GM19099 (cell line): ENCODE measurements around the gene DDX56.

Experiments
- POLR2A ChIP-seq: IDR thresholded peaks from 3 replicates; pipeline ENCODE4 v1.6.1; 2011; ENCODE audit warnings: low read depth; ENCODE audit not compliant: insufficient read length; ENCODE audit errors: extremely low read depth

Gene DDX56

GRCh38 chr7:44535348-44536064 lies 38.2 kb downstream of the DDX56 start:
- no peak for TF ChIP-seq POLR2A

DNA sequence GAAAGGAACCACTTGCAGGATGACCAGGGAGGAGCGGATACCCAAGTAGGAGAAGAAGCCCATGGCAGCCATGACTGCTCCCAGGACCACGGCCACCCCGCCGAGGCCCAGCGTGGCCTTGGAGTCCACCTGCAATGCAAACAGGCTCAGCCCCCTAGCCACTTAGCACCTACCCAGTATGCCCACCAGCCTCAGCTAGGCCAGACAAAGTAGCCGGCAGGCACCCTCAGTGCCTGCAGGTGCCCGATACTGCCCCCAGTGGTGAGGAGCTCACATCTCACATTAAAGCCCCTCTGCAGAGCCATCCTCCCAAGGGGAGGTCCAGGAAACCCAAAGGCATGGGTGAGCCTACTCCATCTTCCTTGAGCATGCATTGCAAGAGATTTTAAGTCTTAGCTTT lies 39.2 kb downstream of the DDX56 start:
- TF ChIP-seq POLR2A, result no peak

DNA sequence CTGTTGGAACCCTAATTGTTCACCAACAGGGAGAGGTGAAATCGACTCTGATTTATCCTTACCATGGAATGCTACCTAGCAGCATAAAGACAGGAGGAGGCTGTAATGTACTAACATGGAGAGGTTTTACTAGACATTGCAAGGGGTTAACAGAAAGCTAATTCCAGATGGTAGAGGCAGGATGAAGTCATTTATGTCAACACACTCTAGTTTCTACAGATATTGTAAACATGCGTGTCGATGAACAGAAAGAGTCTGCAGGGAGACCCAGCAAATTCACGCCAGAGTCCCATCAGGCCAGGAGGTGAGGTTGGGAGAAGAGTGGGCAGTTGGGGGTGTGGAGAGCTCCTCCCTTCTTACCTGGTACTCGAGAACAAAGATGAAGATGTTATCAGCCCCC lies 39.6 kb downstream of the DDX56 start:
- TF ChIP-seq POLR2A, result no peak

DNA sequence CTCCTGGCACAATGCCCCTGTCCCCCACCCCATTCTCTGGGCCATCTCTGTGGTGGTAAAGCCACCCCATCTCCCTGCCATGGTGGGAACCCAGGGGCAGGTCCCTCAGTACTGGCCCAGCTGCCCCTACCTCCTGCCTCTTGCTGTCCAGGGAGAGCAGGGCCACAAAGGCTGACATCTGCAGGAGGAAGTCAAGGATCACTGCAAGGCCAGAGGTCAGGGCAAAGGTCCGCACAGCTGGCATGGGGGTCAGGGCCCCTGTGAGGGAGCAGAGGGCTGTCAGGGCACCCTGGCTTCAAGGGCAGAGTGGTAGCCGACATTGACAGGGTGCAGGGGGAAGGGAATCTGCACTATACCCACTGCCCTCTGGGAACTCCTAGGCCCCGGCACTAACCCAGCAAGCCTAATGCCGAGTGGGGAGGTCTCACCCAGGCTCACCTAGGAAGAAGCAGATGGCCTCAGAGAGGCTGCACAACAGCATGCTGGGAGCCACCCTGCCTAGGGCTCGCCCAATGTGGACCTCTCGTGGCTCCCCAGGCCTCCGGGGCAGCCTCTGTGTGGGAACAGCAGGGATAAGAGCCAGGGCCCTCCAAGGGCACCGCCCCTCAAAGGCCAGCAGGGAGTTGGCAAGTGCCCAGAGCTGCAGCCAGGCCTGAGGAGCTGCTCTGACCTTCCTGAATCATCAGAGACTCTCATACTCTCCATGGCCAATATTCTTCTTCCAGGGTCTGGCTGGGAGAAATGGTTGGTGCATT lies 40.2 kb downstream of the DDX56 start:
- no peak for TF ChIP-seq POLR2A

DNA sequence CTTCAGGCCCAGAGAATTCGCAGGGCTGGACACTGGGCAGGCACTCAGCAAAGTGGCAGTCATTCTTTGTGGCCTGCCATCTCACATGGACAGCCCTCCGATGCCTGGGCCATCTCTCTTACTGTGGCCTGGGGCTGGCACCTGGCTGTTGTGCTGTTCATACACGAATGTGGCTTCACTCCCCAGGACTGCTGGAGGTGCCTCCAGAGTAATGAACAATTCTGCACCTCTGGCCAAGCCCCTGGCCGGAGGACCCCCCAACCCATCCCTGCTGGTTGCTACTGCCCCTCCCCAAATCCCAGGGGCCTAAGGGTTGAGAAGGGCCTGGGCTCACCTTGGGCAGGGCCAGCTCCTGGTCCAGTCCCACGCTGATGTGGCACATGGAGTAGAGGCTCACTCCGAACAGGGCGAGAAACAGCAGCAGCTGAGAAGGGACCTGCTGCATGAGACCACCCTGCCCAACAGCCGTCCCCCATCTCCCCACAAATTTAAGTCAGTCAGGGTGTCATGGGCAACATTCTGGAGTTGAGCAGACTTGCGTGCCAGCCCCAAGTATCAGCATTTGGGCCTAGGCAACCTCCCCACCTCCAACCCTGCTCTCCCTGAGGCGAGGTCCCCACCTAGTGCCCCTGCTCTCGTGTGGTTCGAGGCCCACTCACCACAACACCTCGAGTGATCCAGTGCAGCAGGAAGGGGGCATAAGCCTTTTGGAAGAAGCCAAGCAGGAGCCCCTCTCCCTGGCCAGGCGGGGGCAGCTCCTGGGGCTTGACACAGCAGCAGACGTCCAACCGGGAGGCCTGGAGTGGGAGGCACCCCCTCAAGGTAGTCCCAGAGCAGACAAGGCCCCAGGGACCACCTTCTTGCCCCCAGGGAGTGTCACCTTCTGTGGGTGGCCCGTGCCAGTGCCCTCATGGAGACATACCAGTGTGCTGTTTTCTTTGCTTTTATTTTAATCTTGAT lies 42.0 kb downstream of the DDX56 start:
- no peak for TF ChIP-seq POLR2A

DNA sequence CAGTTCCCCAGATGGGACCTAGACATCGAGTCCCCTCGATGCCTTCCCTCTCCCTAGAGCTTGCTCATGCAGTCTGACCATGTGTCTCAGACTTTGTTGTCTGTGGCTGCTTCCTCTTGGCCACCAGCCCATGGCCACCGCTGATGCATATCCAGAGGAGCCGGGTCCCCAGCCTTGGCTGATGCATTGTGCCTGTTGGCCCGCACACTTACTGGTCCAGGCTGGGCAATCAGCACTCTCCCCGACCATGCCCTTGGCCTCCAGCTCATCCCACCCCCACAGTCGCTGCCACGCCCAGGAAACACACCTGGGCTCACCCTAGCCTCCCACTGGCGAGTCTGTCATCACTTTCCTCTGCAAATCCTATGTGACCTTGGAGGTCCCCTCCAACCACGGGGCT lies 42.7 kb downstream of the DDX56 start:
- TF ChIP-seq POLR2A, result no peak

DNA sequence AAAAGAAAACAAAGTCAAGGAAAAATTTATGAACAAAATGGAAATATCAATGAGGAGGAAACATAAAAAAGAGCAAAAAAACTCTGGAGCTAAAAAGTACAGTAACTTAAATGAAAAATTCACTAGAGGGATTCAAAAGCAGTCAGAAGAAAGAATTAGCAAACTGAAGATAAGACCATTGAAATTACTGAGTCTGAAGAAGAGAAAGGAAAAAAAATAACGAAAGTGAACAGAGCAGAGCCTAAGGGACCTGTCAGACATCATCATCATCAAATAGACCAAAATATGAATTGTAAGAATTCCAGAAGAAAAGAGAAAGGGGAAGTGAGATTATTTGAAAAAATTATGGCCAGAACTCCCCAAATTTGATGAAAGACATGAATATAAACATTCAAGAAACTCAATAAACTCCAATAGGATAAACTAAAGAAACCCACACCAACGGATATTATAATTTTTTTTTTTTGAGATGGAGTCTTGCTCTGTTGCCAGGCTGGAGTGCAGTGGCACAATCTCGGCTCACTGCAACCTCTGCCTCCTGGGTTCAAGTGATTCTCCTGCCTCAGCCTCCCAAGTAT lies 48.8 kb downstream of the DDX56 start:
- no peak for TF ChIP-seq POLR2A

DNA sequence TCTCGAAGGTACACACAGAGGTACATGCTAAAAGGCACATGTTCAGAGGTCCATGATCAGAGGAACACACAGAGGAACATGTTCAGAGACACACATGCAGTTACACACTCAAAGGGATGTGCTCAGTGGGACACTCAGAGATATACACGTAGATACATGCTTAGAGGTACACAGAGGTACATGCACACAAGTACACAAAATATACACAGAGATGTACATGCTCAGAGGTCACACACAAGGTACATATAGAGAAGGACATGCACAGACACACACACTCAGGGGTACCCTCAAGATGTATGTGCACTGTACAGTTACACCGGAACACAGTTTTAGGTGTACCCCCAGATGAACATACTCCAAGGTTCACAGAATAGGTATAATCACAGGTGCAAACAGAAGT lies 51.4 kb downstream of the DDX56 start:
- no peak for TF ChIP-seq POLR2A

- no peak for TF ChIP-seq POLR2A
Observed at GRCh38 chr7:44521347-44522095, 52.2 kb downstream of the DDX56 start.

- TF ChIP-seq POLR2A, result no peak
Observed at GRCh38 chr7:44520574-44520973, 53.1 kb downstream of the DDX56 start.

DNA sequence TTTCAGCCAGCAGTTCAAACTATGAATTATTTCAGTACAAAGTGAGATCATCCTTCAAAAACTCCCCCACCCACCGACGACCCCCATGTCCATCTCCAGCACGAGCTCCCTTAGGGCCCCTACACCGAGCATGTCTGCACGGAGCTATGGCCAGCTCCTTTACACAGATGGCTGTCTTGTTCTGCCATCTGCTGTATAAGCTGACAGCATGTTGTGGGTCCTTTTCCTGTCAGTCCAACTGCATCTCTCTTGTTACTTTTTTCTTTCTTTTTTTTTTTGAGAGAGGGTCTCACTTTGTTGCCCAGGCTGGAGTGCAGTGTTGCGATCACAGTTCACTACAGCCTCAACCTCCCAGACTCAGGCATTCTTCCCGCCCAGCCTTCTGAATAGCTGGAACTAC lies 54.2 kb downstream of the DDX56 start:
- no peak for TF ChIP-seq POLR2A

DNA sequence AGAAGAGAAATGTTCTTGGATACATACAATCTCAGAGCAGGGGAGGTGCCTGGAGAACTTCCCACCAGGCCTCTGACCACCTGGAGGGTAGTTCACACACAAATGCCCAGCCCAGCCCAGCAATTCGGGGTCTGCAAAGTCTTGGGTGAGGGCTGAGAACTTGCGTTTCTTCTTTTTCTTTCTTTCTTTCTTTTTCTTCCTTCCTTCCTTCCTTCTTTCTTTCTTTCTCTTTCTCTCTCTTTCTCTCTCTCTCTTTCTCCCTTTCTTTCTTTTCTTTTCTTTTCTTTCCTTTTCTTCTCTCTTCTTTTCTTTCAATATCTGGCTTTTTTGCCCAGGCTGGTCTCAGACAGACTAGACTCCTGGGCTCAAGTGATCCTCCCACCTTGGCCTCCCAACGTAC lies 54.9 kb downstream of the DDX56 start:
- TF ChIP-seq POLR2A, result no peak

GRCh38 chr7:44517175-44517574 lies 56.5 kb downstream of the DDX56 start:
- no peak for TF ChIP-seq POLR2A
